GM19043 (cell line): ENCODE measurements around the gene SMARCA4.
"Not testable (repeated sequence)": the region's sequence is repeated elsewhere in the genome, so short reads cannot be mapped to it uniquely, and the experiment has no call there.

Experiments used
- ATAC-seq: cut with Tn5 transposase; IDR thresholded peaks from one replicate; pipeline ENCODE4 v1.9.1; 2021; ENCODE audit warnings: low read depth; ENCODE audit not compliant: unreplicated experiment

Gene SMARCA4

DNA sequence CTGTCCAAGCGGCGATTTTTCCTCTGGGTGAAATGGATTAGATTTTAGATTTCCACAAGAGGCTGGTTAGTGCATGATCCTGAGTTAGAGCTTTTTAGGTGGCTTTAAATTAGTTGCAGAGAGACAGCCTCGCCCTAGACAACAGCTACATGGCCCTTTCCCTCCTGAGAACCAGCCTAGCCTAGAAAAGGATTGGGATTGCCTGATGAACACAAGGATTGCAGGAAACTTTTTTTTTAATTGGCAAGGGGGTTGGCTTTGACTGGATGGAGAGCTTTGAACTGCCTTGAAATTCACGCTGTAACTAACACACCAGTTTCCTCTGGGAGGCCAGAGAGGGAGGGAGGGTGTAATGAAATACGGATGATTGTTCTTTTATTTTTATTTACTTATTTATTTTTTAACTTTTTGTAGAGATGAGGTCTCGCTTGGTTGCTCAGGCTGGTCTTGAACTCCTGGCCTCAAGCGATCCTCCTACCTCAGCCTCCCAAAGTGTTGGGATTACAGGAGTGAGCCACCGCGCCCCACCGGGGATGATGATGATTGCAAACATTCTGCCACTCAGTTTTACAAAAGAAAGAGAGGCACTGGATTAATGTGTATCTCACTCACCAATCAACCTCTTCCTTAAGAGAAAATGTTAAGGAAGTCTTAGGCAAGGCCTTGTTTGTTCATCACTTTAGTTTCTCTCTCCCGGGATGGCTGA, 130.3 kb downstream of the SMARCA4 start:
- no peak for ATAC-seq

DNA sequence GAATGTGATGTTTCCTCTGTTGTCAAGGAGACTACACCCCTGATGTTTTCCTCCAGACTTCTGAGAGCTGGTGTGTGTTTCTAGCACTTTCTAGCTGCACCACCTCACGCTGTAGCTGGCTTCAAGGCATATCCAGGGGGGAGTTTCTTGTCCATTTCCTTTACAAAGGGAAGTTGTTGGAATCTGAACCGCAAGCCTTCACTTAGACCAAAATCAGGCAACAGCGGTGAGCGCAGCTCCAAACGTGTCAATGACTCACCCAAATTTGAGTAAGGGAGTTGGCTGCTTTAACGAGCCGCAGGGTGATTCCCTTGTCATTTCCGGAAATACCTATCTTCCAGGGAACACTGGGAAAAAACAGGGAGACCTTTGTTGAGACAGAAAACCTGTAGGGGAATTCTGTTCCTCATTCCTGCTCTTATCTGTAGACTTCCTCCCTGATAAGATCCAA, 130.9 kb downstream of the SMARCA4 start:
- no peak for ATAC-seq

DNA sequence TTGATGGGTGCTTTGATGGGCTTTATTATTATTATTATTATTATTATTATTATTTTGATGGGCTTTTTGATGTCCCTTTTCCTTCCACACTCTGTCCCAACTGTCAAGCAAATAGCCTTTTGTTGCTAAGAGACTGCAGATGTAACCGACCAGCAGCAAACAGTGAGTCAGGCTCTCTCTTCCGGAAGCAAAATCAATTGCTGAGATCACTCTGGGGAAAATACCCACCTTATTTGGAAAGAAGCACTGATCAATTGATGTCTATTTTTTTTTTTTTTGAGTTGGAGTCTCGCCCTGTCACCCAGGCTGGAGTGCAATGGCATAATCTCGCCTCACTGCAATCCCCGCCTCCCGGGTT, 131.3 kb downstream of the SMARCA4 start:
- no peak for ATAC-seq

DNA sequence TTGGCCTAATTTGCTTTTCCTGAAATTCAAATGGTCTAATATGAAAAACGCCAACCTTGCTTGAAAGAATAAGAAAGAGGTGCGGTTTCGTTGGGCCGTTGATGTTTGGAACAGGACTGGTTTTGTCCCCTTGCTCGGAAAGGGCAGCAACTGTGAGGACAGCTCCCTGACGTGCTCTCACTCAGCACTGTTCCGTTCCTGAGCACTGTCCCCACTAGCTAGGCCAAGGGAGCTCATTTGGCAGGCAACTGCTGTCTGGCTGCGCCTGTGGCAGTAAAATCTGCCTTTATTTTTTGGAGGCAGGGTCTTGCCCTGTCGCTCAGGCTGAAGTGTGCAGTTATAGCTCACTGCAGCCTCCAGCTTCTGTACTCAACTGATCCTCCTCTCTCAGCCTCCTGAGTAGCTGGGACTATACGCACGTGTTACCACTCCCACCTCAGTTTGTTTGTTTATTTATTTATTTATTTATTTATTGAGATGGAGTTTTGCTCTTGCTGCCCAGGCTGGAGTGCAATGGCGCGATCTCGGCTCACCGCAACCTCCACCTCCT, 132.9 kb downstream of the SMARCA4 start:
- no peak for ATAC-seq

DNA sequence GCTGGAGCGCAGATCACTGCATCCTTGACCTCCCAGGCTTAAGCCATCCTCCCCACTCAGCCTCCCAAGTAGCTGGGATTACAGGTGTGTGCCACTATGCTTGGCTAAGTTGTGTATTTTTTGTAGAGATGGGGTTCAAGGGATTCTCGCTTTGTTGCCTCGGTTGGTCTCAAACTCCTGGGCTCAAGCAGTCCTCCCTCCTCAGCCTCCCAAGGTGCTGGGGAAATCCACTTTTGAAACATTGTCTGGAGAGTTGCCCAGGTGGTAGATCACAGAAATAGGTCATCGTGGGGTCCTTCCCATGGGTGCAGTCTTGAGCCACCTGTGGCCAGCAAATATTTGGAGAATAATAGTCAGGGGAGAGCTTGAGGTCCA, 133.7 kb downstream of the SMARCA4 start:
- ATAC-seq, result no peak

DNA sequence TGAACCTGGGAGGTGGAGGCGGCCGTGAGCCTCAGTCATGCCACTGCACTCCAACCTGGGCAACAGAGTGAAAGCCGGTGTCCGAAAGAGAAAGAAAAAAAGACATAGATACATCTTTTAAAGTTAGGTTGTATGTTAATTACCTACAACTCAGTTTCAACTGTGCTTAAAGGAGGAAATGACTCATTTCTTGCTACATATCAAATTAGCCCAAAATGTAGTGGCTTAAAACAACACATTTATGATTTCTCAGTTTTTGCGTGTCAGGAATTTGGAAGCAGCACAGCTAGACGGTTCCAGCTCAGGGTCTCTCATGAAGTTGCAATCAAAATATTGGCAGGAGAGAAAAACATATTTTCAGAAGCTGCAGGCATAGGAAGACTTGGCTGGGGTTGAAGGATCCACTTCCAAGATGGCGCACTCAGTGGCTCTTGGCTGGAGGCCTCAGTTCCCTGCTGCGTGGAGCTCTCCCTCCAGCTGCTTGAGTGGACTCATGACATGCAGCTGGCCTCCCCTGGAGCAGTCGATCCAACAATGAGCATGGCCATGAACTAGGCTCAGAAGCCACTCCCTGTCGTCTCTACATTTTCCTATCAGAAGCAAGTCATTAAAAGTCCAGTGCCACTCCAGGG, 135.5 kb downstream of the SMARCA4 start:
- ATAC-seq, result no peak

DNA sequence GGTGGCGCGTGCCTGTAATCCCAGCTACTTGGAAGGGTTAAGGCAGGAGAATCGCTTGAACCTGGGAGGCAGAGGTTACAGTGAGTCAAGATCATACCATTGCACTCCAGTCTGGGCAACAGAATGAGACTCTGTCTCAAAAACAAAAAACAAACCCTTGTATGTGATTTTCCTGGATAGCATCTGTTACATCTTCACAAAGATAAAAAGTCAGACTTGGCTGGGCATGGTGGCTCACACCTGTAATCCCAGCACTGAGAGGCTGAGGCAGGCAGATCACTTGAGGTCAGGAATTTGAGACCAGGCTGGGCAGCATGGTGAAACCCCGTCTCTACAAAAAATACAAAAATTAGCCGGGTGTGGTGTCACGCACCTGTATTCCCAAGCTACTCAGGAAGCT, 136.5 kb downstream of the SMARCA4 start:
- not testable (repeated sequence) for ATAC-seq

DNA sequence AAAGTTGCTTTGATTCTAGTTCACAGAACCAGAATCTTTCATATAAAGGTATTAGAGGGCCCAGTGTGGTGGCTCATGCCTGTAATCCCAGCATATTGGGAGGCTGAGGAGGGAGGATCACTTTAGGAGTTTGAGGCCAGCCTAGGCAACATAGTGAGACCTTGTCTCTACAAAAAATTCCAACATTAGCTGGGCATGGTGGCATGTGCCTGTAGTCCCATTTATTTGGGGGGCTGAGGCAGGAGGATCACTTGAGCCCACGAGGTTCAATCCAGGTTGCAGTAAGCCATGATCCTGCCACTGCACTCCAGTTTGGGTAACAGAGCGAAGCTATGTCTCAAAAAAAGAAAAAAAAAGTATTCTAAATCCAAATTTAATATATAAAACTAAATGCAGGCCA, 137.5 kb downstream of the SMARCA4 start:
- no peak for ATAC-seq

DNA sequence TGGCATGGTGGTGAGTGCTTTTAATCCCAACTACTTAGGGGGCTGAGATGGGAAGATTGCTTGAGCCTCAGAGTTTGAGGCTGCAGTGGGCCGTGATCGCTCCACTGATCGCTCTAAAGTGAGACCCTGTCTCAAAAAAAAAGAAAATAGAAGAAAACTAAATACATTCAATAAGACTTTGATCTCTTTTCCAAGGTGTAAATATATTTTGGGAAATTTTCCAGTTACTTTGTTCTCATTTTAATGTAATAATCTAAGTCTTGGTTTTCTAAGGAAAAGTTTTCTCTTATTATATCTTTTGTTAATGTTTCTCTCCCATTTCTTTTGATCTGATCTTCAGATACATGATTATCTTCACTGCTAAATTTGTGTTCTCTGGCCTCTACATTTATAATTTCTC, 138.0 kb downstream of the SMARCA4 start:
- no peak for ATAC-seq

DNA sequence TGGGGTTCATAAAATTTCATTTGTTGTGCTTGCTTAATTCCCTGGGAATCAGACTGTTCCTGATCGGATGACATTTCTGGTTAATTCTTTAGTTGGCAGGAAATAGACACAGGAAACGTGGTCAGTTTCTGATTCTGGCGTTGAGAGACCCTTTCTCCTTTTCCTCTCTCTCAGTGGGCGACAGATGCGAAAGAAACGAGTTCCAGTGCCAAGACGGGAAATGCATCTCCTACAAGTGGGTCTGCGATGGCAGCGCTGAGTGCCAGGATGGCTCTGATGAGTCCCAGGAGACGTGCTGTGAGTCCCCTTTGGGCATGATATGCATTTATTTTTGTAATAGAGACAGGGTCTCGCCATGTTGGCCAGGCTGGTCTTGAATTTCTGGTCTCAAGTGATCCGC, 139.2 kb downstream of the SMARCA4 start:
- ATAC-seq, result no peak

DNA sequence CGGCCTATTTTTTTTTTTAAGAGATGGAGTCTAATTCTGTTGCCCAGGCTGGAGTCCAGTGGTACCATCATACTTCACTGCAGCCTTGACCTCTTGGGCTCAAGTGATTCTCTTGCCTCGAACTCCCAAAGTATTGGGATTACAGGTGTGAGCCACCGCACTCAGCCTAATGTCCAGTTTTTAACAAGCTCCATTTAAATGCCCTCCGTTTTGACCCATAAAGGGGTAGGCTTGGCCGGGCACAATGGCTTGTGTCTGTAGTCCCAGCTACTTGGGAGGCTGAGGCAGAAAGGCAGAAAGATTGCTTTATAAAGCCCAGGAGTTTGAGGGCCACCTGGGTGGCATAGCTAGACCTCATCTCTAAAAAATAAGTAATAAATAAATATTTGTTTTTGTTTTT, 140.2 kb downstream of the SMARCA4 start:
- no peak for ATAC-seq

DNA sequence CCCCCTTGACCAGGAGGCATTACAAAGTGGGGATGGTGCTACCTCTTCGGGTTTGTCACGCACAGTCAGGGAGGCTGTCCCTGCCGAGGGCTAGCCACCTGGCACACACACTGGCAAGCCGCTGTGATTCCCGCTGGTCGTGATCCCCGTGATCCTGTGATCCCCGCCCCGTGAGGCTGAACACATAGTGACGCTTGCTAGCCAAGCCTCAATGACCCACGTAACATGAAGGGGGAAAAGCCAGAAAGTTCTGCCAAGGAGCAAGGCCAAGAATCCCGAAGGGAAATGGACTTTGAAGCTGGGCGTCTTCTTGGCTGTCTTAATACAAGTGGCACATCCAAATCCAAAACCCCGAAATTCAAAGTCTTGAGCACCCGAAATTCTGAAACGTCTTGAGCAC, 142.1 kb downstream of the SMARCA4 start:
- ATAC-seq, result no peak

DNA sequence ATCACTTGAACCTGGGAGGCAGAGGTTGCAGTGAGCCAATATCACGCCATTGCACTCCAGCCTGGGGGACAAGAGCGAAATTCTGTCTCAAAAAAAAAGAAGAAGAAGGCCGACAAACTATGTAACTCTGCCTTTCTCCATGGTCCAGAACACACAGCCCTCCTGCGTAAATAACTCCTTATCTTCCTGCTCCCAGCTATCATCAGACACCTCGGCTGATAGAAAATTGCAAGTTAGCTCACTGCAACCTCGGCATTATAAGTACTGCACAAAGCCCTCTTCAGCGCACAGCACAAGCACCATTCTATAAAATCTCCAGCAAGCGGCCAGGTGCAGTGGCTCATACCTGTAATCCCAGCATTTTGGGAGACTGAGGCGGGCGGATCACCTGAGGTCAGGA, 142.8 kb downstream of the SMARCA4 start:
- not testable (repeated sequence) for ATAC-seq

DNA sequence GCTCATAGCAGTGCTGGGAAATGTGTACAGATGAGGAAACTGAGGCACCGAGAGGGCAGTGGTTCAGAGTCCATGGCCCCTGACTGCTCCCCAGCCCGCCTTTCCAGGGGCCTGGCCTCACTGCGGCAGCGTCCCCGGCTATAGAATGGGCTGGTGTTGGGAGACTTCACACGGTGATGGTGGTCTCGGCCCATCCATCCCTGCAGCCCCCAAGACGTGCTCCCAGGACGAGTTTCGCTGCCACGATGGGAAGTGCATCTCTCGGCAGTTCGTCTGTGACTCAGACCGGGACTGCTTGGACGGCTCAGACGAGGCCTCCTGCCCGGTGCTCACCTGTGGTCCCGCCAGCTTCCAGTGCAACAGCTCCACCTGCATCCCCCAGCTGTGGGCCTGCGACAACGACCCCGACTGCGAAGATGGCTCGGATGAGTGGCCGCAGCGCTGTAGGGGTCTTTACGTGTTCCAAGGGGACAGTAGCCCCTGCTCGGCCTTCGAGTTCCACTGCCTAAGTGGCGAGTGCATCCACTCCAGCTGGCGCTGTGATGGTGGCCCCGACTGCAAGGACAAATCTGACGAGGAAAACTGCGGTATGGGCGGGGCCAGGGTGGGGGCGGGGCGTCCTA, 144.3 kb downstream of the SMARCA4 start:
- ATAC-seq, result no peak

DNA sequence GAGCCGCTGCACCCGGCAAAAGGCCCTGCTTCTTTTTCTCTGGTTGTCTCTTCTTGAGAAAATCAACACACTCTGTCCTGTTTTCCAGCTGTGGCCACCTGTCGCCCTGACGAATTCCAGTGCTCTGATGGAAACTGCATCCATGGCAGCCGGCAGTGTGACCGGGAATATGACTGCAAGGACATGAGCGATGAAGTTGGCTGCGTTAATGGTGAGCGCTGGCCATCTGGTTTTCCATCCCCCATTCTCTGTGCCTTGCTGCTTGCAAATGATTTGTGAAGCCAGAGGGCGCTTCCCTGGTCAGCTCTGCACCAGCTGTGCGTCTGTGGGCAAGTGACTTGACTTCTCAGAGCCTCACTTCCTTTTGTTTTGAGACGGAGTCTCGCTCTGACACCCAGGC, 145.6 kb downstream of the SMARCA4 start:
- ATAC-seq, result no peak

DNA sequence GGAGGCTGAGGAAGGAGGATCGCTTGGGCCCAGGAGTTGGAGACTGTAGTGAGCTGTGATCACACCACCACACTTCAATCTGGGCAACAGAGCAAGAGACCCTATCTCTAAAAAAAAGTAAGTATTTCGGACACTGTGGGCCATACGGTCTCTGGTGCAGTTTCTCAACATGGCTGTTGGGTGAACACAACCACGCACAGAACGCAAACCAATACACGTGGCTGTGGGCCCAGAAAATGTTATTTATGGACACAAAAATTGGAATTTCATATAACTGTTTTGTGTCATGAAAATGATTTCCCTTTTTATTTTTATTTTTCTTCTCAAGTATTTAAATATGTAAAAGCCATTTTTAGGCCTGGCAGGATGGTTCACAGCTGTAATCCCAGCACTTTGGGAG, 147.9 kb downstream of the SMARCA4 start:
- ATAC-seq, result no peak

DNA sequence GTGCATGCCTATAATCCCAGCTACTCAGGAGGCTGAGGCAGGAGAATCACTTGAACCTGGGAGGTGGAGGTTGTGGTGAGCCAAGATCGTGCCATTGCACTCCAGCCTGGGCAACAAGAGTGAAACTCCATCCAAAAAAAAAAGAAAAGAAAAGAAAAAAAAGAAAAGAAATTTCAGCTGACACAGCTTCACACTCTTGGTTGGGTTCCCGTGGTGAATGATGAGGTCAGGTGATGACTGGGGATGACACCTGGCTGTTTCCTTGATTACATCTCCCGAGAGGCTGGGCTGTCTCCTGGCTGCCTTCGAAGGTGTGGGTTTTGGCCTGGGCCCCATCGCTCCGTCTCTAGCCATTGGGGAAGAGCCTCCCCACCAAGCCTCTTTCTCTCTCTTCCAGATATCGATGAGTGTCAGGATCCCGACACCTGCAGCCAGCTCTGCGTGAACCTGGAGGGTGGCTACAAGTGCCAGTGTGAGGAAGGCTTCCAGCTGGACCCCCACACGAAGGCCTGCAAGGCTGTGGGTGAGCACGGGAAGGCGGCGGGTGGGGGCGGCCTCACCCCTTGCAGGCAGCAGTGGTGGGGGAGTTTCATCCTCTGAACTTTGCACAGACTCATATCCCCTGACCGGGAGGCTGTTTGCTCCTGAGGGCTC, 150.4 kb downstream of the SMARCA4 start:
- ATAC-seq, result no peak

DNA sequence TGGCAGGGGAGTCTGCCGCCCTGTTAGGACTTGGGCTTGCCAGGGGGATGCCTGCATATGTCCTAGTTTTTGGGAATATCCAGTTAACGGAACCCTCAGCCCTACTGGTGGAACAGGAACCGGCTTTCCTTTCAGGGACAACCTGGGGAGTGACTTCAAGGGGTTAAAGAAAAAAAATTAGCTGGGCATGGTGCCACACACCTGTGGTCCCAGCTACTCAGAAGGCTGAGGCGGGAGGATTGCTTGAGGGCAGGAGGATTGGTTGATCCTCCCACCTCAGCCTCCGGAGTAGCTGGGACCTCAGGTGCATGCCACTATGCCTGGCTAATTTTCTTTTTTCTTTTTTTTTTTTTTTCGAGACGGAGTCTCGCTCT, 150.9 kb downstream of the SMARCA4 start:
- no peak for ATAC-seq
